Measurements from ENCODE around the gene DAPK1.

- no peak for TF ChIP-seq ZSCAN18 (tag by site-specific recombination; IDR thresholded peaks at IDR 0.05)
- TF ChIP-seq ZNF138 (tag by site-specific recombination; IDR thresholded peaks at IDR 0.05; ENCODE audit: borderline replicate concordance) = no peak
- no peak for TF ChIP-seq ZNF121 (tag by site-specific recombination; IDR thresholded peaks at IDR 0.05)
- no peak for TF ChIP-seq ZNF423 (tag by site-specific recombination; IDR thresholded peaks at IDR 0.05)
- no peak for TF ChIP-seq ZFP37 (tag by site-specific recombination; IDR thresholded peaks at IDR 0.05)
Measured at GRCh38 chr9:87672586-87672985, 174.9 kb downstream of the DAPK1 start.
